WERI-Rb-1 (cell line): ENCODE data around the gene CADM2.

Experiments used
- DNase-seq: peaks from one replicate; pipeline ENCODE4 v3.0.0-alpha.2; 2020
- H3K27ac ChIP-seq: fragments of 250-450 bp; sonication (Bioruptor Pico); 2 replicates; pipeline ENCODE4 v1.5.1; 2020; ENCODE audit warnings: mild to moderate bottlenecking, moderate library complexity
- H3K27me3 ChIP-seq: fragments of 250-450 bp; sonication (Bioruptor Pico); 2 replicates; pipeline ENCODE4 v1.5.1; 2021; ENCODE audit warnings: mild to moderate bottlenecking, low read depth, moderate library complexity; ENCODE audit not compliant: insufficient read depth, severe bottlenecking
- H3K36me3 ChIP-seq: fragments of 250-450 bp; sonication (Bioruptor Pico); 2 replicates; pipeline ENCODE4 v1.5.1; 2020; ENCODE audit warnings: mild to moderate bottlenecking, moderate library complexity
- H3K4me3 ChIP-seq: 2 replicates; pipeline ENCODE4 v1.5.1; 2011; ENCODE audit warnings: low read depth, mild to moderate bottlenecking, control low read depth, low read length
- H3K9me3 ChIP-seq: fragments of 250-450 bp; sonication (Bioruptor Pico); 2 replicates; pipeline ENCODE4 v1.5.1; 2021; ENCODE audit warnings: mild to moderate bottlenecking, moderate library complexity; ENCODE audit not compliant: severe bottlenecking
- TF ChIP-seq, protein P1 (sequence below): IDR thresholded peaks from 2 replicates; pipeline ENCODE4 v1.5.1; 2011; ENCODE audit warnings: low read depth, mild to moderate bottlenecking, control low read depth, inconsistent platforms, low read length

The CADM2 gene

DNA sequence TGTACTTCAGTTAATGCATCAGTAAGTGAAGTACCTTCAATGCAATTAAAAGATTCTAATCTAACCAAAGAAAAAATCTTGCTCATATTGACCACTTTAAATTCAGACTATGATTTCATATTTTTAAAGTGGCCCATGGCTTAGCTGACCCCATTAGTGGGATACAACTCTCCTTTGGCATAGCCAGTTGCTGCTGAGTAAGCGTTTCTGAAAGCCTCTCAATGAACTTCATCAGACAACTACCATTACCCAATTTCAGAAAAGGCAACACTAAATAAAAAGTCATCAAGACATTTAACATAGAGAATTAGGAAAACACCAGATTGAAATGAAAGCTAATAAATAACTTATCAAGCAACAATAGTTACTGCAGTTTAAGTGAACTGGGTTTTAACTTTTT, 27.0 kb downstream of the CADM2 start:
- Histone ChIP-seq H3K36me3 (no peaks in the 10 kb centered on the region), H3K27me3 (no peaks in the 10 kb centered on the region), H3K9me3 (no peaks in the 10 kb centered on the region), H3K4me3 (no peak overlapping the region), H3K27ac (no peak overlapping the region)
- TF ChIP-seq, protein P1, sequence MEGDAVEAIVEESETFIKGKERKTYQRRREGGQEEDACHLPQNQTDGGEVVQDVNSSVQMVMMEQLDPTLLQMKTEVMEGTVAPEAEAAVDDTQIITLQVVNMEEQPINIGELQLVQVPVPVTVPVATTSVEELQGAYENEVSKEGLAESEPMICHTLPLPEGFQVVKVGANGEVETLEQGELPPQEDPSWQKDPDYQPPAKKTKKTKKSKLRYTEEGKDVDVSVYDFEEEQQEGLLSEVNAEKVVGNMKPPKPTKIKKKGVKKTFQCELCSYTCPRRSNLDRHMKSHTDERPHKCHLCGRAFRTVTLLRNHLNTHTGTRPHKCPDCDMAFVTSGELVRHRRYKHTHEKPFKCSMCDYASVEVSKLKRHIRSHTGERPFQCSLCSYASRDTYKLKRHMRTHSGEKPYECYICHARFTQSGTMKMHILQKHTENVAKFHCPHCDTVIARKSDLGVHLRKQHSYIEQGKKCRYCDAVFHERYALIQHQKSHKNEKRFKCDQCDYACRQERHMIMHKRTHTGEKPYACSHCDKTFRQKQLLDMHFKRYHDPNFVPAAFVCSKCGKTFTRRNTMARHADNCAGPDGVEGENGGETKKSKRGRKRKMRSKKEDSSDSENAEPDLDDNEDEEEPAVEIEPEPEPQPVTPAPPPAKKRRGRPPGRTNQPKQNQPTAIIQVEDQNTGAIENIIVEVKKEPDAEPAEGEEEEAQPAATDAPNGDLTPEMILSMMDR = no peak
- DNase-seq = no peak

DNA sequence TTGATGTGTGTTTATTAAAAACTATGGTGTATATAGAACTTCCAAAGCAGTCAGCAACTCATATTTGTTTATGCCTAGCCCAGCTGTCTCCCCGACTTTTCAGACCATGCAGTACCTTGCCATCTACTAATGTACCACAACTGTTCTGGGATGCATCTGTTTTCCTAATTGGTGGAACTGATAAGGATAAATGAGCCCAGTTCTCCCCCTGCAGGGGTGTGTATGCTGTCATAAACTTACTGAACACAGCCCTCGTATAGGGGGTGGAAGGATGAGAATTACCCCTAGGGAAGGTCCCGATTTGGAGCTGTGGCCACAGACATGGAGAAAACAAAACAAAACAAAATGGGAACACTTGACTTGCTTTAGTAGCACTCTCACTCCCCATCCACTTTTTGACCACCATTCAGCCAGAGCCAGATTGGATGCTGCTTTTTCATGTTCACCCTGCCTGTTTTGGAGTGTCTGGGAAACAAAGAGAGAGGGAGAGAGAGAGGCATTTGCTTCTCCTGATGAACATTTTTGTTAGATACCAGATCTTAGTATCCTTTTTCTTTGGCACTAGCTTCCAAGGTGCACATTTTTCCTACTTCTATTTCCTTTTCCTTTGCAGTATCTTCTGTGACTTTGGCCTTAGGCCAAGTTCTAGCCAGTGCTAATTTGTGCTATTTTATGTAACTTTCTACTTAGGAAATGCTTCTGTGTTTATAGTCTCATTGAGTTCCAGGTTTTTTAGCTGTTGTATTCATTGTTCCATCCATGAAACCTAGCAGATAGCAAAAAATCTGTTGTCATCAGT, 29.1 kb downstream of the CADM2 start:
- no peak for DNase-seq
- TF ChIP-seq, protein P1 = no peak
- H3K27ac ChIP-seq = no peak overlapping the region
- no peak overlapping the region for H3K4me3 ChIP-seq
- H3K9me3 ChIP-seq = no peaks in the 10 kb centered on the region
- no peaks in the 10 kb centered on the region for H3K27me3 ChIP-seq
- H3K36me3 ChIP-seq = no peaks in the 10 kb centered on the region

DNA sequence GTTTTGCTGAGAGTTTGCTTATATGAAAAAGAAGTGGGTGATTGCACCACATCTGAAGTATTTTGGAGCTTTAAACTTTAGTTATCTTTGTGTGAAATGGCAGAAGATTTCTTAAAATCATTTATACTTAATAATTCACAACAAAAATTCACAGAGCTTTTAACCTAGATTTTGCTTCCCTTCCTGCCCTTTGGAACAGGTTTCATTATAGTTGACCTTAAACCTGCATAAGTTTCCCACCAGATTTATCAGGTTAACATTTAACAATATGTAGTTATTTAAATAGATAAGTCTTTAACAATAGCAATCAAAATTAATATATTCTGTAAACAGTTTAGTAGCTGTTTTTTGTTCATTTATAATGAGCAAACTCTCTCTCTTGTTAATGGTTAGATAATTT, 30.3 kb downstream of the CADM2 start:
- Histone ChIP-seq H3K27me3 (no peaks in the 10 kb centered on the region), H3K36me3 (no peaks in the 10 kb centered on the region), H3K9me3 (no peaks in the 10 kb centered on the region), H3K27ac (no peak overlapping the region), H3K4me3 (no peak overlapping the region)
- DNase-seq = no peak
- TF ChIP-seq, protein P1 = no peak

DNA sequence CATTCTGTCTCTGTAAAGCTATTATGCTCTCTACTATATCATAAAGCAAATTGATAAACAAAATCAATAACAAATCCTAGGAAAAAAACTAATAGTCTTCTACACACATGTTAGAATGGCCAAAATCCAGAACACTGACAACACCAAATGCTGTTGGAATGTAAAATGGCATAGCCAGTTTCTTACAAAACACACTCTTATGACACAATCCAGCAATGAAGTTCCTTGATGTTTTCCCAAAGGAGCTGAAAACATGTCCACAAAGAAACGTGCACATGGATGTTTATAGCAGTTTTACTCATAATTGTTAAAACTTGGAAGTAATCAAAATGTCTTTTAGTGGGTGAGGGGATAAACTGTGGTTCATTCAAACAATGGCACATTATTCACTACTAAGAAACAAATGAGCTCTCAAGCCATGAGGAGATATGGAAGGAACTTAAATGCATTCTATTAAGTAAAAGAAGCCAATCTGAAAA, 32.7 kb downstream of the CADM2 start:
- Histone ChIP-seq H3K36me3 (no peaks in the 10 kb centered on the region), H3K9me3 (no peaks in the 10 kb centered on the region), H3K27ac (no peak overlapping the region), H3K27me3 (no peaks in the 10 kb centered on the region), H3K4me3 (no peak overlapping the region)
- TF ChIP-seq, protein P1 = no peak
- DNase-seq = no peak

DNA sequence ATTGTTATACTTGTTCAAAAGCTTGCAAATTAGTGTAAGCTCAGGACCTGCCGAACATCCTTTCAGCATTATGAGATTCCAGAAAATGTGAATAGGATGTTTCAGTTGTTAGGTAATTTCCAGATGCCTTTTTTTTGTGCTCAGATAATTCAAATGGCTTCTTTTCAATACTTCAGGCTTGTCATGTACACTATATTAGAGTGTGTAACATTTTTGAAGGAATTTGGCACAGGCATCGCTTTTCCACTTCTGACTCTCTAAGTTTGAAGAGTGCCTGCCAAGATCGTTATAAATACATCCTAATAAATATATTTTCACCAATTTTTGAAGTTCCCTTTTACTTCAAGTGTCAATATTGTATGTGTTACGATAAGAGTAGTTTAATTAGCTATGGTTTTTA, 35.2 kb downstream of the CADM2 start:
- no peak overlapping the region for H3K27ac ChIP-seq
- H3K36me3 ChIP-seq = no peaks in the 10 kb centered on the region
- no peak for DNase-seq
- H3K27me3 ChIP-seq = no peaks in the 10 kb centered on the region
- H3K4me3 ChIP-seq = no peak overlapping the region
- TF ChIP-seq, protein P1 = no peak
- H3K9me3 ChIP-seq = no peaks in the 10 kb centered on the region

DNA sequence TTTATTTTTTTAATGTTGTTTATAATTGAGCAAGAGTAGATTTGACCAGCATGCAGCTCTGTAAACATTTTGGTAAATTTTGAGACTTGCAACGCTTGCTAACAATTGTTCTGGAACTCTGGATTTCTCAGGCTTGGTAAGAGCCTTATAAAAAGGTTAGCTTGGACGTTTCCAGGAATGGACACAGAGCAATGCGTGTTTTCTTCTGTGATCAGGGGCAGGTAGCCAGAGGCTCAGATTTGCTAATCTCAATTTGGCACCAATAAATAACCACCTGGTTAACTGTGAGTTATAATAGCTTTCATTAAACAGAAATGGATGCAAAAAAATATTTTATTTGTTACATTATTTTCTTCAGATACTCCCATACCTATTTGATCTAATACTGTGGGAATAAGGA, 39.8 kb downstream of the CADM2 start:
- no peak for DNase-seq
- Histone ChIP-seq H3K27me3 (no peaks in the 10 kb centered on the region), H3K4me3 (no peak overlapping the region), H3K36me3 (no peaks in the 10 kb centered on the region), H3K9me3 (no peaks in the 10 kb centered on the region), H3K27ac (no peak overlapping the region)
- TF ChIP-seq, protein P1 = no peak
